Ramos (cell line): ENCODE data around the gene FNDC10.

Experiments
- in situ Hi-C: fragments of 300-500 bp; cut with MboI; formaldehyde crosslinking; loops from one replicate; pipeline ENCODE4 v1.14.3; 2022; ENCODE audit warnings: low sequenced_read_pairs; ENCODE audit not compliant: unreplicated experiment

Gene FNDC10

DNA sequence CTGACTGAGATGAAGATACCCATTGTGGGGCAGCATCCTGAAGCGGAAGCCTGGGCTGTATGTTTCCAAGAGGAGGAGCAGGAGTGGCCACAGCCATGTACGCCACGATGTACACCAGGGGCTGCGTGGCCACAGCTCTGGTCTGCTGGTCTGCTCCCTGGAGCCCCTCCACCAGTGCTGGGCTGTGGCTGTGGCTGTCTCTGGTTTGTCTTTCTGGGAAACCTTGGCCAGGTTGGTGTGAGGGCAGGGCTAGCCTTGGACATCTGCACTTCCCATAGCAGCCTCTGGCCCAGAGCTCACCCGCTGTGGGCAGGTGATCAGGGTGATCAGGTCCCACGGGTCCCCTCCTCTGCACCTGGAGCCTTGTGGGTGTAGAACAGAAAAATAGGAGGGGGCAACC, 18.0 kb upstream of the FNDC10 start:
- in situ Hi-C loops: loop anchor here (25.0 kb wide), 1 partner anchor 769 kb away; the partner anchor contains the start of genes MORN1 and RER1

DNA sequence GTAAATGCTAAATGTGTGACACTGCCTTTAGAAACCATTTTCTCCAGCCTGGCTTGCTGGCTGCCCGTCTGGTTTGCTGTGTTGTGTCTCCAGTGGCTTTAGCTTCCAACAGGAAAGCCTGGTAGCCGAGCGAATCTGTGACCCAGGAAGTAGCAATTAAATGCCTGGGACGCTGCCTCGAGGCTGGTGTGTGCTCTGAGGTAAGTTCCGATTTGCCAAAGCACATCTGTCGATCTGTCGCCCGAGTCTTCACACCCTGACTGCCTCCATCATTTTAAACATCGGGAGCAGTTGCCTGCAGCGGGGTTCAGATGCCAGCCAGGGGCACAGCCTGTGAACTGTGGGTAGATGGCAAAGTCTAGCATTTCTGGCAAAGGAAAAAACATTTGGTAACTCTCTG, 17.6 kb upstream of the FNDC10 start:
- in situ Hi-C loops: loop anchor here (25.0 kb wide), 1 partner anchor 770 kb away; the partner anchor contains the start of genes MORN1 and RER1

DNA sequence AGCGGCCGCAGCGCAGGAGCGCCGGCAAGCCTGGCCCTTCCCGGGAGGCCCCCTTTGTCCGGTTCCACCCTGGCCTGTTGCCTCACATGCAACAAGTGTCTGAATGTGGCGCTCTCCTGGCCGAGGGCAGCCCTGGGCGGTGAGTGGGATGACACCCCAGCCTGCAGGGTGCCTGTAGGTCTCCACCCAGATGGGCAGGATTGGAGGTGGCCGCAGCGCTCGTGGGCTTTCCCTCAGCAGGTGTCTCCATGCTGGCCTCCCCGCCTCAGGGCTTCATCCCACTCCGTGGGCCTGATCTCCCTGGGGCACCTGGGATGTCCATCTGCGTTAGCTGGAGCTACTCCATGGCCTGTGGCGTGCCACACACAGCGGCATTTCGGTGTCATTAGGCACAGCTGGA, 16.9 kb upstream of the FNDC10 start:
- in situ Hi-C loops: loop anchor here (25.0 kb wide), 1 partner anchor 770 kb away; the partner anchor contains the start of genes MORN1 and RER1

DNA sequence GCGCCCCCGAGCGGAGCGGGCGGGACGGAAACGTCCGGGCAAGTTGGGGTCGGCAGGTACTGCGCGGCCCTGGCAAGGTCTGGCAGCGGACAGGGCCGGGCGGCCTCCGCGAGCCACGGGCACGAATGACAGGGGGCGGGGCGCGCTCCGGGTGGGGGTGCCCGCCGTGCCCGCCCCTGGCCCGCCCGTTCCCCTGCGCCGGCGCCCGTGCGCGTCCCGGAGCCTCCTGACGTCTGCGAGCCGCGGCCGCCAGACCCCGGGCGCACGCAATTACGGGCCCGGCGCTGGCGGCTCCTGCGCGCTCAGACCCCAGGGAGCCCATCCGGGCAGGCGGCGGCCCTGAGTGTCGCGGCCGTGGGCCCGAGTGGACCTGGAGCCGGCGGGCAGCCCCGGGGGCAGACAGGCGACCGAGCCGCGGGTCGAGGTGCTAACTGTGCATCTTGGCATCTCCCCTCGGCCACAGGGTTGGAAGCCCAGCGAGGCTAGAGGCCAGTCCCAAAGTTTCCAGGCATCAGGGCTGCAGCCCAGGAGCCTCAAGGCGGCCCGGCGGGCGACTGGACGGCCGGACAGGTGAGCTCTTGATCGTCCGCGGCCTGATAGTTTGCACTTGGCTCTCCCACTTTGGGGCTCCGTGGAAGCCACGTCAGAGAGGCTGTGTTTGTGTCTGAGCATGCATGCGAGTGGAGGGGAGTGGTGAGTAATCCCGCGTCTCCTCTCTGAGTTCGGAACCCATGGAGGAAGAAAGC, 16.3 kb upstream of the FNDC10 start:
- in situ Hi-C loops: loop anchor here (25.0 kb wide), 1 partner anchor 771 kb away; the partner anchor contains the start of genes MORN1 and RER1

DNA sequence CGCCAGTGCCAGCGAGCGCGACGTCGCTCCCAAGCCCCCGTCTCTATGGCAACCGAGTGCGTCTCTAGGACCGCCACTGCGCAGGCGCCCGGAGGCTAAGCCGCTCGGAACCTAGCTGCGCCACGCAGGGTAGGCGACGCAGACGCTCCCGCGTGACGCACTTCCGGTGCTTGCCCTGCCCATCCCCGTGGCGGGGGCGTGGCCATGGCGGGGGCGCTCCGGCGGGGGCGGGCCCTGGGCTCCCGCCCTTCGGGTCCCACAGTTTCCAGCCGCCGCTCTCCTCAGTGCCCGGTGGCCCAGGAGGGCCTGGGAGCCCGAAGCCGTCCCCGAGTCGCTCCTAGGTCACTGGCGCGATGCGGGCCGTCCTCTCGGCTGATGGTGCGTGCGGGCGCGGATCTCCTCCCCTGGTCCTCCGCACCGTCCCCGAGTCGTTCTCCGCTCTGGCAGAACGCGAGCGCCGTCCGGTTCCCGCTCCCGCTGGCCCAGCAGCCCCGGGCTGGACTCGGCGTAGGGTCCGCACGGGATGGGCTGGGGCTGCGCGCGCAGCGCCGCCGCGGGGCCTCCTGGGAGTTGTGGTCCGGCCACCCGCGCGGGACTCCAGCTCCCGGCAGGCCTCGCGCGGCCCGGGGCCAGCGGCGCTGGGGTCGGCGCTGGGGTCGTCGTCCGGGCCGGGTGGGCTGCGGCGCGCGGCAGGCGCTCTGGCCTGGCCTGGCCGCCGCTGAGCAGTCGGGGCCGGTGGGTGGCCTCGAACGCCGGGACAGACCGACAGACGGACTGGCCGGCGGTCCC, 15.5 kb upstream of the FNDC10 start, which contains the start of gene MIB2:
Gene MIB2 (plus strand): TSS at position 245 of the 789 bp plus-strand sequence. CDS start 7,953 bp downstream, outside the sequence.
- in situ Hi-C loops: loop anchor here (25.0 kb wide), 1 partner anchor 772 kb away; the partner anchor contains the start of genes MORN1 and RER1

DNA sequence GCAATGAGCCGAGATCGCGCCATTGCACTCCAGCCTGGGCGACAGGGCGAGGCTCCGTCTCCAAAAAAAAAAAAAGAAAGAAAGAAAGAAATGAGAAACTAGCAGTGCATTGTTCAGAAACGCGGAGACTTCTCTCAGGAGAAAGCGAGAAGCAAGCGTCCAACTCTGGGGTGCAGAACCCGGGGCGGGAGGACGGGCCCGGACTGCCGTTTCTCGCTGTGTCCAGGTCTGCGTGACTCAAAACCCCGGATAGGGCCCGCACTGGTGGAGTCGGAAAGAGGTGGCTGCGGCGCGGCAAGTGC, 15.0 kb upstream of the FNDC10 start:
- in situ Hi-C loops: loop anchor here (25.0 kb wide), 1 partner anchor 772 kb away; the partner anchor contains the start of genes MORN1 and RER1

DNA sequence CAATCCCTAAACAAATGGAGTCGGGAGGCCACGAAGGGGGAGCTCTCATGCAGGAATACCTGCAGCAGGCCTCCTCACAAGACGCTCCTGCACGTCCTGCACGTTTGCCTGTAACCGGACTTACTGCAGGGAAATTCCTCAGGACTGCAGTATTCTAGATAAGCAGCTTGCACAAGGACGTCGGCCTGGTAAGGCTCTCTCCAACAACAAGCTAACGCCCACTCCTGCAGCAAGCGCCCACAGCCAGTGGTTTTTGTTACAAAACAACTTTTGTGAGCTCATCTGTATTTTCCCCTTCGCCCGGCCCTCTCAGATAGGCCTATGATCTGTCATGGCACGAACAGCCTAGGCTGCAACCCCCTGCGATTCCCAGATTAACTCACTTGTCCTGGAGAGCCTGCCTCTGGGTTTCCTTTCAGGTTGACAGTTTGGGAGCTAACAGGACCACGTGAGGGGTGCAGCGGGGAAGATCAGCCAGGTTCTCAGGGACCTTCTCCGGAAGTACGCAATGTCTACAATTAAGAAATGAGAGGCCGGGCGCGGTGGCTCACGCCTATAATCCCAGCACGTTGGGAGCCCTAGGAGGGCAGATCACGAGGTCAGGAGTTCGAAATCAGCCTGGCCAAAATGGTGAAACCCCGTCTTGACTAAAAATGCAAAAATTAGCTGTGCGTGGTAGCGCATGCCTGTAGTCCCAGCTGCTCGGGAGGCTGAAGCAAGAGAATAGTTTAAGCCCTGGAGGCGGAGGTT, 14.4 kb upstream of the FNDC10 start:
- in situ Hi-C loops: loop anchor here (25.0 kb wide), 1 partner anchor 773 kb away; the partner anchor contains the start of genes MORN1 and RER1

DNA sequence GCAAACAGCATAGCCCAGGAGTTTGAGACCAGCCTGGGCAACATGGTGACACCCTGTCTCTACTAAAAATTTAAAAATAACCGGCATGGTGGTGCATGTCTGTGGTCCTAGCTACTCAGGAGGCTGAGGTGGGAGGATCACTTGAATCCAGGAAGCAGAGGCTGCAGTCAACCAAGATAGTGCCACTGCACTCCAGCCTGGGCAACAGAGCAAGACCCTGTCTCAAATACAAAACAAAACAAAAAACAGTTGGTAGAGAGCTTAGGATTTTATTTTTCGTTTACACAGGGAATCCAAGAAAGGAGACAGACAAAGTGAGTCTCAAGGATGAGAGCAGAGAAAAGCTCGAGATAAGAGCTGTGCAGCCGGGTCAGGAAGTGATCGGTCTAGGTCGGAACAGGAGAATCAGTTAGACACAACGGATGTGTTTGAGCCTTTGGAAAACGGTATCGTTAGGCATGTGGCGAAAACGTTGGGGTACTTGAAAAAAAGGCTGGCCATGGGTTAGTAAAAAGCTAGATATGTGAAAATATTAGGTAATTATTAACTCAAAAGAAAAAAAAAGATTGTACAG, 13.7 kb upstream of the FNDC10 start:
- in situ Hi-C loops: loop anchor here (25.0 kb wide), 1 partner anchor 774 kb away; the partner anchor contains the start of genes MORN1 and RER1

DNA sequence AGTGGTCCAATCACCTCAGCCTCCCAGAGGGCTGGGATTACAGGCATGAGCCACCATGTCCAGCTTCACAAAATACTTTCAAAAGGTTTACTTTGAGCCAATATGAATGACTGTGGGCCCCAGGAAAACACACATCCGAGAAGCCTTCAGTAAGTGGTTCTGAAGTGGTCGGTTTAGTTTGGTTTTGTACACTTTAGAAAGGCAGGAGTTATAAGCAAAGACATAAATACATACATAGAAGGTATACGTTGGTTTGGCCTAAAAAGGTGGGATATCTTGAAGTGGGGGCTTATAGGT, 12.1 kb upstream of the FNDC10 start:
- in situ Hi-C loops: loop anchor here (25.0 kb wide), 1 partner anchor 775 kb away; the partner anchor contains the start of genes MORN1 and RER1

DNA sequence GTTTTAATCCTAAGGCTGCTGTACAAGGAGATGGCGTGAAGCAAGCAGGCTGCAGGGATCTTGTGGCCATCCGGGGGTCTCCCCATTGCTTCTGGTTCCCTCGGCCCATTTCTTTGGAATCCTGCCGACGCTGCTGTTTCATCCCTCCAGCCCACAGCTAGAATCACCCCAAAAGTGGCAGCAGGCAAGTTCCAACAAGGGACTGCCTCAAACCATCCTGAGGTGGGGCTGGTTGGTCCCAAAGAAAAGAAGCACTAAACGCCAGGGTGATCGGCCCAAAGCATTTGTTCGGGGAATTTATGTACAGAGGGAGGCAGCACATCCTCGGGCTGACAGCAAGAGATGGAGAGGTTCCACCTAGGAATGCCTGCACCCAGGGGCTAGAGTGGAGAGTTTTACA, 10.9 kb upstream of the FNDC10 start:
- in situ Hi-C loops: loop anchor here (25.0 kb wide), 1 partner anchor 777 kb away; the partner anchor contains the start of genes MORN1 and RER1

DNA sequence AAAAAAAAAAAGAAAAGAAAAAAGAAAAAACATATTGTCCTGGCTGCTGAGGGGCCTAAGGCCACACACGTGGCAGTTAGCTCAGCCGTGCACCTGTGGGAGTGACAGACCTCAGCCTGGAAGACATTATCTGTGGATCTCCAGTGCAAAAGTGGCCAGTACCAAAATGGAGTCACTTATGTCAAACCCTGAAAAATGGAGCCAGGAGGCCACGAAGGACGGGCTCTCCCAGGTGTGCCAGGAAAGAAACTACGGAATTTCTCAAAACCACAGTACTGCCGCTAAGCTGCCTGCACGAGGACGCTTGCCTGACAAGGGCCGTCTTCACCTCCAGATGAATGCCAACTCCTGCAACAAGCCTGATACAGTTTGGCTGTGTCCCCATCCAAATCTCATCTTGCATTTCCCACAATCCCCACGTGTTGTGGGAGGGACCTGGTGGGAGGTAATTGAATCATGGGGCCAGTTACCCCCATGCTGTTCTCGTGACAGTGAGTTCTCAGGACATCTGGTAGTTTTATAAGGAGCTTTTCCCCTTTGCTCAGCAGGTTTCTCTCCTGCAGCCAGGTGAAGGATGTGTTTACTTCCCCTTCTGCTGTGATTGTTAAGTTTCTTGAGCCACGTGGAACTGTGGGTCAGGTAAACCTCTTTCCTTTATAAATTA, 10.0 kb upstream of the FNDC10 start:
- in situ Hi-C loops: loop anchor here (25.0 kb wide), 1 partner anchor 777 kb away; the partner anchor contains the start of genes MORN1 and RER1

DNA sequence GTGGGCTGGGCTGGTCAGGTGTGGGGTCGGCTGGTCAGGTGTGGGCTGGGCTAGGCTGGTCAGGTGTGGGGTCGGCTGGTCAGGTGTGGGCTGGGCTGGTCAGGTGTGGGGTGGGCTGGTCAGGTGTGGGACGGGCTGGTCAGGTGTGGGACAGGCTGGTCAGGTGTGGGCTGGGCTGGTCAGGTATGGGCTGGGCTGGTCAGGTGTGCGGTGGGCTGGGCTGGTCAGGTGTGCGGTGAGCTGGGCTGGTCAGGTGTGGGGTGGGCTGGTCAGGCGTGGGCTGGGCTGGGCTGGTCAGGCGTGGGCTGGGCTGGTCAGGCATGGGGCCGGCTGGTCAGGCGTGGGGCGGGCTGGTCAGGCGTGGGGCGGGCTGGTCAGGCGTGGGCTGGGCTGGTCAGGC, 6.3 kb upstream of the FNDC10 start:
- in situ Hi-C loops: loop anchor here (25.0 kb wide), 1 partner anchor 781 kb away; the partner anchor contains the start of genes MORN1 and RER1

DNA sequence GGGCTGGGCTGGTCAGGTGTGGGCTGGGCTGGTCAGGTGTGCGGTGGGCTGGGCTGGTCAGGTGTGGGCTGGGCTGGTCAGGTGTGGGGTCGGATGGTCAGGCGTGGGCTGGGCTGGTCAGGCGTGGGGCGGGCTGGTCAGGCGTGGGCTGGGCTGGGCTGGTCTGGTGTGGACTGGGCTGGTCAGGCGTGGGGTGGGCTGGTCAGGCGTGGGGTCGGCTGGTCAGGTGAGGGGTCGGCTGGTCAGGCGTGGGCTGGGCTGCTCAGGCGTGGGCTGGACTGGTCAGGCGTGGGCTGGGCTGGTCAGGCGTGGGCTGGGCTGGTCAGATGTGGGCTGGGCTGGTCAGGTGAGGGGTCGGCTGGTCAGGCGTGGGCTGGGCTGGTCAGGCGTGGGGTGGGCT, 5.8 kb upstream of the FNDC10 start:
- in situ Hi-C loops: loop anchor here (25.0 kb wide), 1 partner anchor 782 kb away; the partner anchor contains the start of genes MORN1 and RER1

DNA sequence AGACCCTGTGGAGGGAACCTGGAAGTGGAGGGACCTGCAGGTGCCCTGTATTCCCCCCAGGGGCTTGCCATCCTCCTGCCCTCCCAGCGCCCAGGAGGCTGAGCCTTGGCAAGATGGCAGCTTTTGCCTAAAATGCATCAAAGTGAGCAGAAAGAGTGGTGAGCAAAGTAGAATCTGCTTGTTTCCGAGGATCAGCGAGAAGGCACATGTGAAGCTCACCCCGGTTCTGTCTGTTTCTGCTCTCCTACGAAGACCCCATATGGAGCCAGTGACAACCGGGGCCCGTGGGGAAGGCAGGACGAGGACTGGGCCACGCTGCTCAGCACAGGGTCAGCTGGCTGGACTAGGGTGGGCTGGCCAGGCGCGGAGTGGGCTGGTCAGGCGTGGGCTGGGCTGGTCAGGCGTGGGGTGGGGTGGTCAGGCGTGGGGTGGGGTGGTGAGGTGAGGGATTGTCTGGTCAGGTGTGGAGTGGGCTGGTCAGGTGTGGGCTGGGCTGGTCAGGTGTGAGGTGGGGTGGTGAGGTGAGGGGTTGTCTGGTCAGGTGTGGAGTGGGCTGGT, 5.2 kb upstream of the FNDC10 start:
- in situ Hi-C loops: loop anchor here (25.0 kb wide), 1 partner anchor 782 kb away; the partner anchor contains the start of genes MORN1 and RER1

DNA sequence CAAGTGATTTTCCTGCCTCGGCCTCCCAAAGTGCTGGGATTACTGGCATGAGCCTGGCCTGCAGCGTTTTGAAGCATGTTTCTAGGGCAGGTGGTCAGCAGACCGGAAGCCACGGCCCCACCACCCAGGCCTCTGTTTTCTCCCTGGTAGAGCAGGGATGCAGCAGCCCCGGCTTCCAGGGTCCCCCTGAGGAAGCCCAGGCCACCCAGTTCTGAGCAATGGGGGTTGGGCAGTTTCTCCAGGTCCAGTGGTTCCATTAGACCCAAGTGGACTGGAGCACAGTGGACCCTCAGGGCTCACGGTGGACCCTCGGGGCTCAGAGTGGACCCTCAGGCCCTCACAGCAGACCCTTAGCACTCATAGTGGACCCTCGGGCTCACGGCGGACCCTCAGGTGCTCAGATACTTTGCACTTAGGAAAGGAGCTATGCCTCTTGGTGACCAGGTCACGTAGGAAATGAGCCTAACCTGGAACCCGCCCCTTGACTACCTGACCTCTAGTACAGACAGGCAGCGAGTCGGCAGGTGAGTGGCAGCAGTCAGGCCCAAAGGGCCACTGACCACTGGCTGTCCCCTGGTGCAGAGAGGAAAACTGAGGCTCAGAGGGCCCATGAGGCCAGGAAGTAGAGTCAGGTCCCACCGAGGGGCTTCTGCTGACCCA, 4.6 kb upstream of the FNDC10 start:
- in situ Hi-C loops: loop anchor here (25.0 kb wide), 1 partner anchor 783 kb away; the partner anchor contains the start of genes MORN1 and RER1

DNA sequence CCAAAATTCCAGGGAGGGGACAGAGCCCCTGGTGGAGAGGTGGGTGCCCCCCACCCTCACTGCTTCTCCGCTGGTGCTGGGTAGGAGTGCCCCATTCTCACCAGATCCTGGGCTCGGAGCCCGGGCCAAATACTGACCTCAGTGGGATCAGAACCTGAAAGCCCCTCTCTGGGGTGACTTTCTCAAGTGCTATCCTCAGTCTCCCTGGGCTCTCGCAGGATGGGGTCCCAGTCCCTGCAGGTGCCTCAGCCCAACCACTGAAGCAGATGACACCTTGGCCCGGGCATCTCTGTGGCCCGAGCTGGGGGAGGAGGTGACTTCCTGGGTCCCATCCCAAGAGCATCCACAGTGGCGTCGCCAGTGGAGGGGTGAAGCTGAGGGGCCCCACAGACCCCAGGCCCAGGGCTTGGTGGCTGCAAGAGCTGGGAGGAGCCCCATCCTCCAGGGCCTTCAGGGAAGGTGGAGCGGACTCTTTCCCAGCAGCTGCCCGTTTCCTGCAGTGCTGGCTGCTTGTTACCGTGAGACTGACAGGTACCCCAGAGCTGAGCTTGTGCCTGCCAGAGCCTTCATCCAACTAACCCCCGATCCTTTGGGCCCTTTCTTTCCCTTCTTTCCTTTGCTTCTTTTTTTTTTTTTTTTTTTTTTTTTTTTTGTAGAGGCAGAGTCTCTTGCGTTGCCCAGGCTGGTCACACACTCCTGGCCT, 3.9 kb upstream of the FNDC10 start:
- in situ Hi-C loops: loop anchor here (25.0 kb wide), 1 partner anchor 783 kb away; the partner anchor contains the start of genes MORN1 and RER1

DNA sequence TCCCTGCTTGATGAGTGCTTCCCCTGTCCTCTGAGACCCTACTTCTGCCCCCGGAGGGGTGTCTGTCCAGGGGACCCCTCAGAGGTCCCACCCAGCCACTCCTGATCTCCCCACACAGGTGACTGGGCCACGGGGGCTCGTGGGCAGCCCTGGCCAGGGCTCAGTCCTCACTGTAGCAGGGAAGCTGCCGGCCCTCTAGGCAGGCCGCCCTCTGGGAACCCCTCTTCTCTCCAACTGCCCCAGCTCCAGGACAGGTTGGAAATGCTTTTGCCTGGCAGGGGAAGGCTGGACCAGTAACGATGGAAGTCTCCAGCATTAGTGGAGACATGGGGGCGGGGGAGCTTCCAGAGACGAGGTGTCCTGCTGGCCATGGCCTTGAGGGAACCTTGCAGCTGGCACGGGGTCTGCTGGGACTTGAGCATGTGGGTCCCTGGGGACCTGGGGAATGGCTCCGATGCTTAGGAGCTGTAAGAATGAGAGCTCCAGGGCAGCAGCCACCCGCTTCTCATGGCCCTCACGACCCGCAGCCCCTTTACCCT, 3.1 kb upstream of the FNDC10 start:
- in situ Hi-C loops: loop anchor here (25.0 kb wide), 1 partner anchor 784 kb away; the partner anchor contains the start of genes MORN1 and RER1
